HG03575 (cell line): ENCODE measurements around the gene EXOC5.

Experiments used
- ATAC-seq: cut with Tn5 transposase; IDR thresholded peaks from one replicate; pipeline ENCODE4 v1.9.1; 2021; ENCODE audit not compliant: unreplicated experiment, insufficient number of reproducible peaks, low FRiP score; ENCODE audit errors: extremely low read depth

Gene EXOC5

GRCh38 chr14:57174466-57174865 is 94.2 kb downstream of the EXOC5 start:
- ATAC-seq = no peak

- ATAC-seq = no peak
These were observed 96.8 kb downstream of the EXOC5 start for GRCh38 chr14:57171903-57172302.

- ATAC-seq = no peak
These were observed 97.3 kb downstream of the EXOC5 start for GRCh38 chr14:57171363-57171762.

- ATAC-seq = no peak
These were observed 98.8 kb downstream of the EXOC5 start for GRCh38 chr14:57169901-57170300.

- no peak for ATAC-seq
These were observed 100.5 kb downstream of the EXOC5 start for GRCh38 chr14:57168138-57168679.

GRCh38 chr14:57161583-57162234 is 107.0 kb downstream of the EXOC5 start:
- ATAC-seq = no peak

GRCh38 chr14:57160333-57160732 is 108.4 kb downstream of the EXOC5 start:
- no peak for ATAC-seq

GRCh38 chr14:57153286-57153685 is 115.4 kb downstream of the EXOC5 start:
- no peak for ATAC-seq
